K562 (cell line): ENCODE results near the gene C3AR1. TPM values are rescaled to one million over a fixed set of nuclear protein-coding genes. Genes with fewer than 3 reads are reported as not detected.

Source experiments
- ATAC-seq: fragments of 200-7000 bp; cut with Tn5 transposase; 3 replicates; pipeline ENCODE4 v1.9.1; 2020; ENCODE audit warnings: moderate library complexity
- BruUV-seq: library from RNA; stranded (reverse); fragments of 400-500 nt; replicated peaks from 2 replicates; lab custom pipeline; 2021; lab: Mats Ljungman, UMichigan
- CTCF ChIA-PET: fragments of 300-600 bp; formaldehyde crosslinking; extraction: SDS; loops from one replicate; lab custom pipeline; 2021; ENCODE audit warnings: low intra/inter-chr PET ratio; lab: Yijun Ruan, JAX
- POLR2A ChIA-PET: fragments of 300-600, 350-650 bp; sonication (Branson Sonifier 250); formaldehyde crosslinking; extraction: SDS; loops from one replicate; lab custom pipeline; 2021; ENCODE audit warnings: antibody characterized with exemption, inconsistent platforms; lab: Yijun Ruan, JAX
- DNase-seq, 4 experiments: peaks; one replicate each; pipeline versions ENCODE4 v3.0.0 to v3.0.0-alpha.2; 2011 to 2018; ENCODE audit warnings: low spot score in 3 of 4, mixed read lengths in 3 of 4; ENCODE audit errors: extremely low read depth in 1 of 4
- FAIRE-seq: peaks from 2 replicates; lab custom pipeline; 2011; peaks lifted over from hg19 to GRCh38; lab: Jason Lieb, UNC
- H2AFZ ChIP-seq: 2 replicates; pipeline ENCODE4 v1.6.0; 2011; ENCODE audit warnings: low read depth, low read length, control low read depth, inconsistent platforms
- H3K27ac ChIP-seq: fragments of 200-600 bp; 3 replicates; pipeline ENCODE4 v1.8.0; 2011; ENCODE audit warnings: low read depth, mild to moderate bottlenecking, control low read depth, inconsistent platforms, low read length, moderate library complexity, mixed read lengths; ENCODE audit errors: extremely low read depth
- H3K27me3 ChIP-seq, 2 experiments: fragments of 300-600 bp in 1 of 2; 2 replicates in 1 of 2; 3 replicates in 1 of 2; pipeline versions ENCODE4 v1.6.0 to v1.8.0; 2011; ENCODE audit warnings: inconsistent platforms in 2 of 2, low read length in 2 of 2, mild to moderate bottlenecking in 1 of 2, mixed read lengths in 1 of 2, moderate library complexity in 1 of 2; ENCODE audit not compliant: control insufficient read depth in 2 of 2, insufficient read depth in 2 of 2
- H3K36me3 ChIP-seq: fragments of 300-600 bp; 3 replicates; pipeline ENCODE4 v1.8.0; 2011; ENCODE audit warnings: mild to moderate bottlenecking, low read length, inconsistent platforms; ENCODE audit not compliant: control insufficient read depth, insufficient read depth
- H3K4me1 ChIP-seq, 2 experiments: fragments of 200-600 bp in 1 of 2; replicated peaks in 1 of 2; 2 replicates in 1 of 2; 3 replicates in 1 of 2; pipeline versions ENCODE4 v1.5.1 to v1.8.0; 2011; ENCODE audit warnings: inconsistent platforms in 2 of 2, low read length in 2 of 2, mild to moderate bottlenecking in 1 of 2, mixed read lengths in 1 of 2, moderate library complexity in 1 of 2; ENCODE audit not compliant: control insufficient read depth in 2 of 2, insufficient read depth in 2 of 2
- H3K4me2 ChIP-seq: 2 replicates; pipeline ENCODE4 v1.6.1; 2011; ENCODE audit warnings: low read length, control low read depth, inconsistent platforms, mixed read lengths; ENCODE audit not compliant: insufficient read depth
- H3K4me3 ChIP-seq: fragments of 200-600 bp; sonication (generic), shearing (Covaris generic); 2 replicates; pipeline ENCODE4 v1.5.1; 2016; ENCODE audit warnings: control low read depth, inconsistent platforms
- H3K79me2 ChIP-seq: fragments of 200-600 bp; 3 replicates; pipeline ENCODE4 v1.8.0; 2011; ENCODE audit warnings: low read length, inconsistent platforms; ENCODE audit not compliant: control insufficient read depth, insufficient read depth
- H3K9ac ChIP-seq, 2 experiments: 2 replicates each; pipeline versions ENCODE4 v1.6.0 to v1.6.1; 2011; ENCODE audit warnings: low read depth in 2 of 2, low read length in 2 of 2, control low read depth in 1 of 2, inconsistent platforms in 1 of 2, mild to moderate bottlenecking in 1 of 2, mixed read lengths in 1 of 2; ENCODE audit not compliant: insufficient read depth in 1 of 2
- H3K9me1 ChIP-seq: one replicate; pipeline ENCODE4 v1.6.0; 2011; ENCODE audit warnings: inconsistent platforms, mild to moderate bottlenecking, low read length, moderate library complexity; ENCODE audit not compliant: control insufficient read depth, insufficient read depth
- H3K9me3 ChIP-seq: replicated peaks from 2 replicates; pipeline ENCODE4 v1.5.1; 2011; ENCODE audit warnings: low read depth, low read length, inconsistent platforms; ENCODE audit not compliant: control insufficient read depth, insufficient read depth
- H4K20me1 ChIP-seq: replicated peaks from 2 replicates; pipeline ENCODE4 v1.6.1; 2011; ENCODE audit warnings: low read length, inconsistent platforms, mixed read lengths; ENCODE audit not compliant: control insufficient read depth, insufficient read depth
- ATF7 ChIP-seq: fragments of 450-650 bp; IDR thresholded peaks from 2 replicates; pipeline ENCODE4 v1.7.1; 2014; ENCODE audit warnings: mild to moderate bottlenecking, moderate library complexity
- CBX3 ChIP-seq, 2 experiments: IDR thresholded peaks; 1 replicate in 1 of 2; 2 replicates in 1 of 2; pipeline ENCODE4 v1.6.1; 2012; ENCODE audit warnings: inconsistent platforms in 2 of 2, low read length in 2 of 2, borderline replicate concordance in 1 of 2, control low read depth in 1 of 2
- FOS ChIP-seq: IDR thresholded peaks from 3 replicates; pipeline ENCODE4 v1.6.1; 2011; ENCODE audit not compliant: insufficient read length; ENCODE audit errors: extremely low read depth
- GATA2 ChIP-seq: sonication (generic); formaldehyde crosslinking; IDR thresholded peaks from 2 replicates; pipeline ENCODE4 v1.4.0; 2020; ENCODE audit warnings: mild to moderate bottlenecking, missing genetic modification reagents
- HNRNPK ChIP-seq: fragments of 200-400 bp; formaldehyde crosslinking; IDR thresholded peaks from one replicate; pipeline ENCODE4 v1.6.1; 2018; ENCODE audit warnings: mild to moderate bottlenecking, low read depth, low read length; ENCODE audit not compliant: poor library complexity, severe bottlenecking
- NR2C2 ChIP-seq, 2 experiments: fragments of 200-800 bp in 1 of 2; sonication (Bioruptor generic) in 1 of 2; sonication (generic) in 1 of 2; formaldehyde crosslinking in 1 of 2; IDR thresholded peaks; 2 replicates each; pipeline versions ENCODE4 v1.6.1 to v1.8.0; 2016 to 2022; ENCODE audit warnings: mild to moderate bottlenecking in 1 of 2, missing compliant biosample characterization in 1 of 2, missing genetic modification characterization in 1 of 2, missing genetic modification reagents in 1 of 2
- PRMT5 ChIP-seq: sonication (generic); formaldehyde crosslinking; IDR thresholded peaks from 2 replicates; pipeline ENCODE4 v1.5.0; 2020; ENCODE audit warnings: missing genetic modification reagents
- SMAD4 ChIP-seq: fragments of 250-450 bp; sonication (Bioruptor Pico); conservative IDR thresholded peaks from 2 replicates; pipeline ENCODE4 v1.8.0; 2021; ENCODE audit warnings: inconsistent platforms, mild to moderate bottlenecking, moderate library complexity
- SMARCA4 ChIP-seq: fragments of 450-650 bp; IDR thresholded peaks from 2 replicates; pipeline ENCODE4 v1.6.1; 2016
- ZNF695 ChIP-seq: fragments of 450-650 bp; formaldehyde crosslinking; IDR thresholded peaks from 2 replicates; pipeline ENCODE4 v1.4.0; 2020; ENCODE audit warnings: mild to moderate bottlenecking, moderate library complexity
- ZNF766 ChIP-seq: fragments of 200-800 bp; sonication (Bioruptor generic); conservative IDR thresholded peaks from 2 replicates; pipeline ENCODE4 v1.6.1; 2016; ENCODE audit warnings: missing genetic modification characterization, missing compliant biosample characterization
- in situ Hi-C: fragments of 300-500 bp; cut with MboI; formaldehyde crosslinking; loops from 4 replicates; pipeline ENCODE4 v1.15.0; 2018; ENCODE audit warnings: inconsistent platforms, mixed read lengths
- intact Hi-C: fragments of 100-400 bp; cut with micrococcal nuclease; formaldehyde crosslinking; loops from 2 replicates; pipeline ENCODE4 v1.14.2; 2022
- polyA plus RNA-seq, 8 experiments: library from polyadenylated mRNA; depleted of rRNA in 4 of 8; stranded (reverse) in 5 of 8; unstranded in 3 of 8; fragments of >200 nt; fragmentation: Nextera tagmentation in 2 of 8; fragmentation: Illumina TruSeq in 1 of 8; extraction: Ambion mirVana in 2 of 8; extraction: Trizol in 1 of 8; gene quantifications; 2 replicates each; pipeline versions ENCODE4 v1.2.1 to v1.2.3, GENCODE V29; 2011 to 2014; ENCODE audit warnings: inconsistent platforms in 1 of 8, missing spikeins in 1 of 8
- total RNA-seq, 7 experiments: library from RNA; depleted of rRNA in 6 of 7; stranded (reverse); fragments of >200 nt in 6 of 7; fragmentation: Illumina TruSeq in 2 of 7; extraction: Trizol in 2 of 7; gene quantifications; 2 replicates each; pipeline versions ENCODE4 v1.2.1 to v1.2.3, GENCODE V29; 2011 to 2021; ENCODE audit warnings: low replicate concordance in 1 of 7
- TF ChIP-seq, protein P1 (sequence below): IDR thresholded peaks from 3 replicates; pipeline ENCODE4 v1.6.1; 2011; ENCODE audit warnings: borderline replicate concordance, mild to moderate bottlenecking, moderate library complexity; ENCODE audit not compliant: insufficient read length; ENCODE audit errors: extremely low read depth
- TF ChIP-seq, protein P2 (sequence below): fragments of 250-450 bp; sonication (Bioruptor Pico); IDR thresholded peaks from 2 replicates; pipeline ENCODE4 v1.5.1; 2021; ENCODE audit warnings: mild to moderate bottlenecking
- TF ChIP-seq, protein P3 (sequence below): fragments of 450-650 bp; formaldehyde crosslinking; IDR thresholded peaks from 2 replicates; pipeline ENCODE4 v1.4.0; 2020; ENCODE audit warnings: mild to moderate bottlenecking, moderate library complexity

Gene C3AR1
- total and polyA plus RNA-seq, 9 of the 15 experiments (the other 6 are each of a cell fraction or from before 2014, with no cell fraction given) = 2.2 to 12.9 (median 5.3) TPM

DNA sequence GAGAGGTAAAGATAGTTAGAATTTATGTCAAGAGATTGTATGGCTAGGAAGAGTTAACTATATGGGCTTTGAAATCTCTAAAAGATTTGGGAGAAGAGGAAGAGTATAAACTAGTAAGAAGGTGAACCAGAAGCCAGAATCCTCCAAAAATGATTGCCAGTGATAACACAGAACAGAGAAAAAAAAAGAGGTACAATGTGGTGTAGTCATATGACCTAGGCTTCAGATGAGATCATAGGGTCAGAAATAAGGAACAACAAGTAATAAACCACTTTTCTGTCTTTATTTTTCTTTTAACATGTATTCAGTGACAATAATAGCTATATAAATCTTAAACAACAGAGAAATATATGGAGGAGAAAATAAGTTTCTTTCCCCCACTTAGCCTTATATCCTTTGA, 14.0 kb upstream of the C3AR1 start:
- FAIRE-seq (no peak), DNase-seq (peak in 3 of 4 experiments; percentile 14 to 33 (median 23)), ATAC-seq (no peak)
- CTCF ChIA-PET = no interaction called here
- Histone ChIP-seq H3K4me1 (peaks cover 14 to 17% of the 10 kb centered on the region in 2 experiments; a peak in 4 of 5 replicates), H3K79me2 (peaks cover 42% of the 10 kb centered on the region), H3K9ac (peak overlapping the region in 1 of 2 experiments; percentile 89; a peak in 2 of 4 replicates), H3K9me1 (no peaks in the 10 kb centered on the region), H3K4me2 (peak overlapping the region; percentile 3; the same call in 1 of the 2 replicates), H4K20me1 (0 out of 2 replicates have a peak, but pooled peaks cover 3% of the 10 kb centered on the region), H3K27ac (peak overlapping the region; percentile 90; the same call in 2 of the 3 replicates), H3K4me3 (no peak overlapping the region), H3K36me3 (peaks cover 5% of the 10 kb centered on the region; the same call in 1 of the 3 replicates), H2AFZ (peak overlapping the region; percentile 48), H3K9me3 (no peaks in the 10 kb centered on the region), H3K27me3 (no peaks in the 10 kb centered on the region)
- BruUV-seq = no TSS peak
- POLR2A ChIA-PET = no interaction called here
- intact Hi-C loops (loop anchor here (5.0 to 10.0 kb wide), 2 partner anchors 48 to 145 kb away; partner anchors contain the start of genes FOXJ2 and SLC2A3), in situ Hi-C loops (loop anchor here (5.0 kb wide), 1 partner anchor 33 kb away; no protein-coding TSS in a partner anchor)
- TF ChIP-seq, protein P1, sequence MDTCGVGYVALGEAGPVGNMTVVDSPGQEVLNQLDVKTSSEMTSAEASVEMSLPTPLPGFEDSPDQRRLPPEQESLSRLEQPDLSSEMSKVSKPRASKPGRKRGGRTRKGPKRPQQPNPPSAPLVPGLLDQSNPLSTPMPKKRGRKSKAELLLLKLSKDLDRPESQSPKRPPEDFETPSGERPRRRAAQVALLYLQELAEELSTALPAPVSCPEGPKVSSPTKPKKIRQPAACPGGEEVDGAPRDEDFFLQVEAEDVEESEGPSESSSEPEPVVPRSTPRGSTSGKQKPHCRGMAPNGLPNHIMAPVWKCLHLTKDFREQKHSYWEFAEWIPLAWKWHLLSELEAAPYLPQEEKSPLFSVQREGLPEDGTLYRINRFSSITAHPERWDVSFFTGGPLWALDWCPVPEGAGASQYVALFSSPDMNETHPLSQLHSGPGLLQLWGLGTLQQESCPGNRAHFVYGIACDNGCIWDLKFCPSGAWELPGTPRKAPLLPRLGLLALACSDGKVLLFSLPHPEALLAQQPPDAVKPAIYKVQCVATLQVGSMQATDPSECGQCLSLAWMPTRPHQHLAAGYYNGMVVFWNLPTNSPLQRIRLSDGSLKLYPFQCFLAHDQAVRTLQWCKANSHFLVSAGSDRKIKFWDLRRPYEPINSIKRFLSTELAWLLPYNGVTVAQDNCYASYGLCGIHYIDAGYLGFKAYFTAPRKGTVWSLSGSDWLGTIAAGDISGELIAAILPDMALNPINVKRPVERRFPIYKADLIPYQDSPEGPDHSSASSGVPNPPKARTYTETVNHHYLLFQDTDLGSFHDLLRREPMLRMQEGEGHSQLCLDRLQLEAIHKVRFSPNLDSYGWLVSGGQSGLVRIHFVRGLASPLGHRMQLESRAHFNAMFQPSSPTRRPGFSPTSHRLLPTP = no peak
- TF ChIP-seq ZNF766 (CRISPR knock-in tag) (peak; percentile 68; the same call in 1 of the 2 replicates), NR2C2 (CRISPR knock-in tag; IDR thresholded peaks at IDR 0.05) (no peak), NR2C2 (tag; IDR thresholded peaks at IDR 0.05) (peak; percentile 42), HNRNPK (no peak), GATA2 (CRISPR knock-in tag) (0 out of 2 replicates have a peak, but pooled peaks have one; percentile 36), FOS (no peak), SMARCA4 (peak; percentile 28; the same call in 1 of the 2 replicates), CBX3 (IDR thresholded peaks at IDR 0.05; ENCODE audit: borderline replicate concordance in 1 of 2, low read length in 2 of 2) (no peak), ATF7 (peak; percentile 84), ZNF695 (CRISPR knock-in tag) (no peak), SMAD4 (CRISPR knock-in tag) (no peak), PRMT5 (no peak)
- TF ChIP-seq, protein P2, sequence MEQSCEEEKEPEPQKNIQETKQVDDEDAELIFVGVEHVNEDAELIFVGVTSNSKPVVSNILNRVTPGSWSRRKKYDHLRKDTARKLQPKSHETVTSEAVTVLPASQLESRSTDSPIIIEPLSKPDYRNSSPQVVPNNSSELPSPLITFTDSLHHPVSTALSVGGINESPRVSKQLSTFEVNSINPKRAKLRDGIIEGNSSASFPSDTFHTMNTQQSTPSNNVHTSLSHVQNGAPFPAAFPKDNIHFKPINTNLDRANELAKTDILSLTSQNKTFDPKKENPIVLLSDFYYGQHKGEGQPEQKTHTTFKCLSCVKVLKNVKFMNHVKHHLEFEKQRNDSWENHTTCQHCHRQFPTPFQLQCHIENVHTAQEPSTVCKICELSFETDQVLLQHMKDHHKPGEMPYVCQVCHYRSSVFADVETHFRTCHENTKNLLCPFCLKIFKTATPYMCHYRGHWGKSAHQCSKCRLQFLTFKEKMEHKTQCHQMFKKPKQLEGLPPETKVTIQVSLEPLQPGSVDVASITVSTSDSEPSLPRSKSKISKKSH (CRISPR knock-in tag) = no peak
- TF ChIP-seq, protein P3, sequence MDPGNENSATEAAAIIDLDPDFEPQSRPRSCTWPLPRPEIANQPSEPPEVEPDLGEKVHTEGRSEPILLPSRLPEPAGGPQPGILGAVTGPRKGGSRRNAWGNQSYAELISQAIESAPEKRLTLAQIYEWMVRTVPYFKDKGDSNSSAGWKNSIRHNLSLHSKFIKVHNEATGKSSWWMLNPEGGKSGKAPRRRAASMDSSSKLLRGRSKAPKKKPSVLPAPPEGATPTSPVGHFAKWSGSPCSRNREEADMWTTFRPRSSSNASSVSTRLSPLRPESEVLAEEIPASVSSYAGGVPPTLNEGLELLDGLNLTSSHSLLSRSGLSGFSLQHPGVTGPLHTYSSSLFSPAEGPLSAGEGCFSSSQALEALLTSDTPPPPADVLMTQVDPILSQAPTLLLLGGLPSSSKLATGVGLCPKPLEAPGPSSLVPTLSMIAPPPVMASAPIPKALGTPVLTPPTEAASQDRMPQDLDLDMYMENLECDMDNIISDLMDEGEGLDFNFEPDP (CRISPR knock-in tag) = no peak
